ENCODE results near the gene LMBR1. TPM values are rescaled to one million over a fixed set of nuclear protein-coding genes. Genes with fewer than 3 reads are reported as not detected.
"Not testable (repeated sequence)": the region's sequence is repeated elsewhere in the genome, so short reads cannot be mapped to it uniquely, and the experiment has no call there.

The LMBR1 gene
- total and polyA plus RNA-seq, 2 donors (not counting 1 experiment from before 2014, with no cell fraction given): 30.8 to 41.6 TPM

DNA sequence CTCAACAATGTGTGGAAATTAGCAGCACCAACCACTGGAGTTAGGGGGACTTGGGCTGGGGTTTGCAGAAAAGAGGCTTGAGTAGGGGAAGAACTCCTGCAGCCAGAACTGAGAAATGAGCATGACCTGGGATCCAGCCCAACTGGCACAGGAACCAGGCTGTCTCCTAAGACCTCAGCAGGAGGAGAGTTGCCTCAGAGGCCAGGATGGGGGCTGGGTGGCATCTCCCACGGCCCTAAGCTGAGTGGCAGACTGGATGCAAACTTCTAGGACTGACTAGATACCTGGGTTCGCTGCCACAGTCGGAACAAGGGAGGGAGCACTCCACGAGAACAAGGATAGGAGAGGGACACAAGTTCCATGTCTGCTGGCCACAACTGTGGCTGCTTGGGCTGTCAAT lies 189.8 kb downstream of the LMBR1 start:
- Histone ChIP-seq H3K36me3 (ENCODE audit: control insufficient read depth, insufficient read depth, low read length) (no peaks in the 10 kb centered on the region), H3K4me2 (ENCODE audit: extremely low read depth, insufficient read depth, low read length) (no peak overlapping the region), H3K9me3 (ENCODE audit: control insufficient read depth, insufficient read depth, low read depth, low read length) (no peaks in the 10 kb centered on the region), H3K4me3 (replicated peaks in 1 of 4; ENCODE audit: control extremely low read depth in 1 of 4, insufficient read depth in 1 of 4, low read depth in 3 of 4, low read length in 4 of 4) (no peak overlapping the region), H3K27me3 (ENCODE audit: control insufficient read depth, insufficient read depth, low read length) (no peaks in the 10 kb centered on the region), H3K79me2 (ENCODE audit: control insufficient read depth, insufficient read depth, low read length) (no peaks in the 10 kb centered on the region), H3K4me1 (ENCODE audit: control insufficient read depth, extremely low read depth, insufficient read depth, low read length) (no peaks in the 10 kb centered on the region), H2AFZ (ENCODE audit: low read length) (no peak overlapping the region), H3K9ac (ENCODE audit: insufficient read depth, low read length) (no peak overlapping the region), H3K27ac (ENCODE audit: insufficient read depth, low read length) (no peak overlapping the region), H4K20me1 (ENCODE audit: control insufficient read depth, extremely low read depth, insufficient read depth, low read length) (no peaks in the 10 kb centered on the region)
- TF ChIP-seq, protein P1, sequence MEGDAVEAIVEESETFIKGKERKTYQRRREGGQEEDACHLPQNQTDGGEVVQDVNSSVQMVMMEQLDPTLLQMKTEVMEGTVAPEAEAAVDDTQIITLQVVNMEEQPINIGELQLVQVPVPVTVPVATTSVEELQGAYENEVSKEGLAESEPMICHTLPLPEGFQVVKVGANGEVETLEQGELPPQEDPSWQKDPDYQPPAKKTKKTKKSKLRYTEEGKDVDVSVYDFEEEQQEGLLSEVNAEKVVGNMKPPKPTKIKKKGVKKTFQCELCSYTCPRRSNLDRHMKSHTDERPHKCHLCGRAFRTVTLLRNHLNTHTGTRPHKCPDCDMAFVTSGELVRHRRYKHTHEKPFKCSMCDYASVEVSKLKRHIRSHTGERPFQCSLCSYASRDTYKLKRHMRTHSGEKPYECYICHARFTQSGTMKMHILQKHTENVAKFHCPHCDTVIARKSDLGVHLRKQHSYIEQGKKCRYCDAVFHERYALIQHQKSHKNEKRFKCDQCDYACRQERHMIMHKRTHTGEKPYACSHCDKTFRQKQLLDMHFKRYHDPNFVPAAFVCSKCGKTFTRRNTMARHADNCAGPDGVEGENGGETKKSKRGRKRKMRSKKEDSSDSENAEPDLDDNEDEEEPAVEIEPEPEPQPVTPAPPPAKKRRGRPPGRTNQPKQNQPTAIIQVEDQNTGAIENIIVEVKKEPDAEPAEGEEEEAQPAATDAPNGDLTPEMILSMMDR (conservative IDR thresholded peaks at IDR 0.05 in 1 of 2, IDR thresholded peaks at IDR 0.05 in 1 of 2; ENCODE audit: low read depth in 1 of 2, low read length in 2 of 2): no peak
- TF ChIP-seq EZH2 (IDR thresholded peaks at IDR 0.05; ENCODE audit: low read length, missing control alignments): no peak
- DNase-seq (ENCODE audit: low read depth in 2 of 2): no peak

DNA sequence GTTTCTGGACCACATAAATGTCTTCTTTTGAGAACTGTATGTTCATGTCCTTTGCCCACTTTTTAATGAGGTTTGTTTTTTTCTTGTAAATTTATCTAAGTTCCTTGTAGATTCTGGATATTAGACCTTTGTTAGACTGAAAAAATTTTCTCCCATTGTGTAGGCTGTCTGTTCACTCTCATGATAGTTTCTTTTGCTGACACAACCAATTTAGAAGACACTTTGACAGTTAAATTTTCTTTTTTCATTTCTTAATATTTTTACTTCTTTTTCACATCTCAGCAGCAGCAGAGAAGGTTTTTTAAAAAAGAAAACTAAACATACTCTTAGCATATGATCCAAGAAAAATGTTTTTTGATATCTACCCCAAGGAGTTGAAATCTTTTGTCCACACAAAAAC lies 190.6 kb downstream of the LMBR1 start:
- Histone ChIP-seq H3K9ac (ENCODE audit: insufficient read depth, low read length) (no peak overlapping the region), H3K79me2 (ENCODE audit: control insufficient read depth, insufficient read depth, low read length) (no peaks in the 10 kb centered on the region), H2AFZ (ENCODE audit: low read length) (no peak overlapping the region), H4K20me1 (ENCODE audit: control insufficient read depth, extremely low read depth, insufficient read depth, low read length) (no peaks in the 10 kb centered on the region), H3K9me3 (ENCODE audit: control insufficient read depth, insufficient read depth, low read depth, low read length) (no peaks in the 10 kb centered on the region), H3K27me3 (ENCODE audit: control insufficient read depth, insufficient read depth, low read length) (no peaks in the 10 kb centered on the region), H3K4me3 (replicated peaks in 1 of 4; ENCODE audit: control extremely low read depth in 1 of 4, insufficient read depth in 1 of 4, low read depth in 3 of 4, low read length in 4 of 4) (no peak overlapping the region), H3K4me1 (ENCODE audit: control insufficient read depth, extremely low read depth, insufficient read depth, low read length) (no peaks in the 10 kb centered on the region), H3K27ac (ENCODE audit: insufficient read depth, low read length) (no peak overlapping the region), H3K36me3 (ENCODE audit: control insufficient read depth, insufficient read depth, low read length) (no peaks in the 10 kb centered on the region), H3K4me2 (ENCODE audit: extremely low read depth, insufficient read depth, low read length) (no peak overlapping the region)
- no peak for DNase-seq (ENCODE audit: low read depth in 2 of 2)
- TF ChIP-seq, protein P1 (conservative IDR thresholded peaks at IDR 0.05 in 1 of 2, IDR thresholded peaks at IDR 0.05 in 1 of 2; ENCODE audit: low read depth in 1 of 2, low read length in 2 of 2): no peak
- TF ChIP-seq EZH2 (IDR thresholded peaks at IDR 0.05; ENCODE audit: low read length, missing control alignments): no peak

DNA sequence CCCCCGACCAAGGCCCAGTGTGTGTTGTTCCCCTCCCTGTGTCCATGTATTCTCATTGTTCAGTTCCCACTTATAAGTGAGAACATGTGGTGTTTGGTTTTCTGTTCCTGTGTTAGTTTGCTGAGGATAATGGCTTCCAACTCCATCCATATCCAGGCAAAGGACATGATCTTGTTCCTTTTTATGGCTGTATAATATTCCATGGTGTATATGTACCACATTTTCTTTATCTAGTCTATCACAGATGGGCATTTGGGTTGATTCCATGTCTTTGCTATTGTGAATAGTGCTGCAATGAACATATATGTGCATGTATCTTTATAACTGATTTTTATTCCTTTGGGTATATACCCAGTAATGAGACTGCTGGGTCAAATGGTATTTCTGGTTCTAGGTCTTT lies 191.2 kb downstream of the LMBR1 start:
- H3K4me1 ChIP-seq (ENCODE audit: control insufficient read depth, extremely low read depth, insufficient read depth, low read length); H3K9me3 ChIP-seq (ENCODE audit: control insufficient read depth, insufficient read depth, low read depth, low read length); H3K36me3 ChIP-seq (ENCODE audit: control insufficient read depth, insufficient read depth, low read length); H3K79me2 ChIP-seq (ENCODE audit: control insufficient read depth, insufficient read depth, low read length); H3K9ac ChIP-seq (ENCODE audit: insufficient read depth, low read length); H3K27ac ChIP-seq (ENCODE audit: insufficient read depth, low read length); H2AFZ ChIP-seq (ENCODE audit: low read length); H4K20me1 ChIP-seq (ENCODE audit: control insufficient read depth, extremely low read depth, insufficient read depth, low read length); H3K27me3 ChIP-seq (ENCODE audit: control insufficient read depth, insufficient read depth, low read length); H3K4me2 ChIP-seq (ENCODE audit: extremely low read depth, insufficient read depth, low read length); H3K4me3 ChIP-seq (replicated peaks in 1 of 4; ENCODE audit: control extremely low read depth in 1 of 4, insufficient read depth in 1 of 4, low read depth in 3 of 4, low read length in 4 of 4); DNase-seq (ENCODE audit: low read depth in 2 of 2): not testable (repeated sequence)

DNA sequence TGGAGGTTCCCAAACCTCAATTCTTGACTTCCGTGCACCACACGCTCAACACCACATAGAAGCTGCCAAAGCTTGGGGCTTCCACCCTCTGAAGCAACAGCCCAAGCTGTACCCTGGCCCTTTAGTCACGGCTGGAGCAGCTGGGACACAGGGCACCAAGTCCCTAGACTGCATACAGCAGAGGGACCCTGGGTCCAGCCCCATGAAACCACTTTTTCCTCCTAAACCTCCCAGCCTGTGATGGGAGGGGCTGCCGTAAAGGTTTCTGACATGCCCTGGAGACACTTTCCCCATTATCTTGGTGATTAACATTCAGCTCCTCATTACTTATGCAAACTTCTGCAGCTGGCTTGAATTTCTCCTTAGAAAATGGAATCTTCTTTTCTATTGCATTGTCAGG lies 194.5 kb downstream of the LMBR1 start:
- not testable (repeated sequence) for H3K9ac ChIP-seq (ENCODE audit: insufficient read depth, low read length); H3K27me3 ChIP-seq (ENCODE audit: control insufficient read depth, insufficient read depth, low read length); H3K4me1 ChIP-seq (ENCODE audit: control insufficient read depth, extremely low read depth, insufficient read depth, low read length); H2AFZ ChIP-seq (ENCODE audit: low read length); H3K9me3 ChIP-seq (ENCODE audit: control insufficient read depth, insufficient read depth, low read depth, low read length); H3K4me3 ChIP-seq (replicated peaks in 1 of 4; ENCODE audit: control extremely low read depth in 1 of 4, insufficient read depth in 1 of 4, low read depth in 3 of 4, low read length in 4 of 4); H3K79me2 ChIP-seq (ENCODE audit: control insufficient read depth, insufficient read depth, low read length); H3K36me3 ChIP-seq (ENCODE audit: control insufficient read depth, insufficient read depth, low read length); H3K4me2 ChIP-seq (ENCODE audit: extremely low read depth, insufficient read depth, low read length); H3K27ac ChIP-seq (ENCODE audit: insufficient read depth, low read length); DNase-seq (ENCODE audit: low read depth in 2 of 2); H4K20me1 ChIP-seq (ENCODE audit: control insufficient read depth, extremely low read depth, insufficient read depth, low read length)

DNA sequence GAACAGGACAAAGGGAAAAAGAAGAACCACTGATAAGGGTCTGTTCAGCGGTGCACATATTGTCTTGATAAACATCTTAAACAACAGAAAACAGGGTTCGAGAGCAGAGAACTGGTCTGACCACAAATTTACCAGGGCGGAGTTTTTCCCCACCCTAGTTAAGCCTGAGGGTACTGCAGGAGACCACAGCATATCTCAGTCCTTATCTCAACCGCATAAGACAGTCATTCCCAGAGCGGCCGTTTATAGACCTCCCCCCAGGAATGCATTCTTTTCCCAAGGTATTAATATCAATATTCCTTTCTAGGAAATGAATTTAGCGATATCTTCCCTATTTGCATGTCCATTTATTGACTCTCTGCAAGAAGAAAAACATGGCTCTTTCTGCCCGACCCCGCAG lies 195.7 kb downstream of the LMBR1 start:
- H3K36me3 ChIP-seq (ENCODE audit: control insufficient read depth, insufficient read depth, low read length); H3K9ac ChIP-seq (ENCODE audit: insufficient read depth, low read length); H3K4me3 ChIP-seq (replicated peaks in 1 of 4; ENCODE audit: control extremely low read depth in 1 of 4, insufficient read depth in 1 of 4, low read depth in 3 of 4, low read length in 4 of 4); H3K4me1 ChIP-seq (ENCODE audit: control insufficient read depth, extremely low read depth, insufficient read depth, low read length); H3K27me3 ChIP-seq (ENCODE audit: control insufficient read depth, insufficient read depth, low read length); H3K79me2 ChIP-seq (ENCODE audit: control insufficient read depth, insufficient read depth, low read length); H3K4me2 ChIP-seq (ENCODE audit: extremely low read depth, insufficient read depth, low read length); H3K9me3 ChIP-seq (ENCODE audit: control insufficient read depth, insufficient read depth, low read depth, low read length); DNase-seq (ENCODE audit: low read depth in 2 of 2); H2AFZ ChIP-seq (ENCODE audit: low read length); H3K27ac ChIP-seq (ENCODE audit: insufficient read depth, low read length); H4K20me1 ChIP-seq (ENCODE audit: control insufficient read depth, extremely low read depth, insufficient read depth, low read length): not testable (repeated sequence)

Measured in fibroblast of lung (primary cell).